Ishikawa (cell line): ENCODE results near the gene ZNF385C.

ENCODE experiments used
- CEBPB ChIP-seq: IDR thresholded peaks from 2 replicates; pipeline ENCODE4 v1.6.1; 2012
- EP300 ChIP-seq: IDR thresholded peaks from 2 replicates; pipeline ENCODE4 v1.6.1; 2012; ENCODE audit warnings: borderline replicate concordance
- MAX ChIP-seq: IDR thresholded peaks from 2 replicates; pipeline ENCODE4 v1.6.1; 2012
- RAD21 ChIP-seq: IDR thresholded peaks from 2 replicates; pipeline ENCODE4 v1.6.1; 2012; ENCODE audit warnings: low read depth
- TAF1 ChIP-seq: IDR thresholded peaks from 2 replicates; pipeline ENCODE4 v1.6.1; 2012; ENCODE audit warnings: low read depth, mild to moderate bottlenecking
- TF ChIP-seq, protein P1 (sequence below): IDR thresholded peaks from 2 replicates; pipeline ENCODE4 v1.6.1; 2012; ENCODE audit warnings: low read depth, mild to moderate bottlenecking

DNA sequence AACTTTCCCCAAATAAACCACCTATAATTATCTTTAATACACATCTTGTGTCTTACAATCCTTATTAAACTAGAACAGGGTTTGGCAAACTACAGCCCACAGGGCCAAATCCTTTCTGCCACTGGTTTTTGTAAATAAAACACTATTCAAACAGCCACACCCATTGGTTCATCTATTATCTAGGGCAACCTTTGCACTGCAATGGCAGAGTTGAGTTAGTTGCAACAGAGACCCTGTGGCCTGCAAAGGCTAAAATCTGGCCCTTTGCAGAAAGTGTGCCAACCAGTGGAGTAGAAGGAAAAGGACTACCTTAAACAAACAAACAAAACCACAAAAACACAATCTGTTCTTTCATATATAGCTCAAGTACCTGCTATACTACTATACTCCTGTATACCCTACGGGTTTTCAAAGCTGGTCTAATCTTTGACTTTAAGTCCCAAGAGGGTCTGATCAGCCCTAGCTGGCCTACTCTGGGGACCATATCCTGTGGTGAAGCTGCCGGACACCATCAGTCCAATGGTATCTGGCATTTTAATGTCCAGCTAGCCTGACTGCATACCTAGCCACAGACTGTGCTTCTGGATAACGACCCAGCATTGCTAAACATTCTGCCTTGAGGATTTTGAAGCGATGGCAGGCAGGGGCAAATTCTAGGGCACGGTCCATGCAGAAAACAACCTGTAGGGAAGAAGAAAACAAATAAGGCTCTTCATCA is 108.4 kb downstream of the ZNF385C start:
- TF ChIP-seq TAF1 (no peak), EP300 (no peak), CEBPB (no peak), MAX (no peak), RAD21 (no peak)
- TF ChIP-seq, protein P1, sequence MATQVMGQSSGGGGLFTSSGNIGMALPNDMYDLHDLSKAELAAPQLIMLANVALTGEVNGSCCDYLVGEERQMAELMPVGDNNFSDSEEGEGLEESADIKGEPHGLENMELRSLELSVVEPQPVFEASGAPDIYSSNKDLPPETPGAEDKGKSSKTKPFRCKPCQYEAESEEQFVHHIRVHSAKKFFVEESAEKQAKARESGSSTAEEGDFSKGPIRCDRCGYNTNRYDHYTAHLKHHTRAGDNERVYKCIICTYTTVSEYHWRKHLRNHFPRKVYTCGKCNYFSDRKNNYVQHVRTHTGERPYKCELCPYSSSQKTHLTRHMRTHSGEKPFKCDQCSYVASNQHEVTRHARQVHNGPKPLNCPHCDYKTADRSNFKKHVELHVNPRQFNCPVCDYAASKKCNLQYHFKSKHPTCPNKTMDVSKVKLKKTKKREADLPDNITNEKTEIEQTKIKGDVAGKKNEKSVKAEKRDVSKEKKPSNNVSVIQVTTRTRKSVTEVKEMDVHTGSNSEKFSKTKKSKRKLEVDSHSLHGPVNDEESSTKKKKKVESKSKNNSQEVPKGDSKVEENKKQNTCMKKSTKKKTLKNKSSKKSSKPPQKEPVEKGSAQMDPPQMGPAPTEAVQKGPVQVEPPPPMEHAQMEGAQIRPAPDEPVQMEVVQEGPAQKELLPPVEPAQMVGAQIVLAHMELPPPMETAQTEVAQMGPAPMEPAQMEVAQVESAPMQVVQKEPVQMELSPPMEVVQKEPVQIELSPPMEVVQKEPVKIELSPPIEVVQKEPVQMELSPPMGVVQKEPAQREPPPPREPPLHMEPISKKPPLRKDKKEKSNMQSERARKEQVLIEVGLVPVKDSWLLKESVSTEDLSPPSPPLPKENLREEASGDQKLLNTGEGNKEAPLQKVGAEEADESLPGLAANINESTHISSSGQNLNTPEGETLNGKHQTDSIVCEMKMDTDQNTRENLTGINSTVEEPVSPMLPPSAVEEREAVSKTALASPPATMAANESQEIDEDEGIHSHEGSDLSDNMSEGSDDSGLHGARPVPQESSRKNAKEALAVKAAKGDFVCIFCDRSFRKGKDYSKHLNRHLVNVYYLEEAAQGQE = no peak
